ENCODE results near the gene PACSIN3. TPM values are rescaled to one million over a fixed set of nuclear protein-coding genes. Genes with fewer than 3 reads are reported as not detected.

Gene PACSIN3
- total and polyA plus RNA-seq, 2 of the 13 experiments (the other 11 are each of a cell fraction or from before 2014, with no cell fraction given): 47.9 to 93.3 TPM

- no peak for TF ChIP-seq ZNF562 (CRISPR knock-in tag; IDR thresholded peaks at IDR 0.05; ENCODE audit: borderline replicate concordance)
- TF ChIP-seq ZNF333 (CRISPR knock-in tag; IDR thresholded peaks at IDR 0.05; ENCODE audit: borderline replicate concordance): no peak
- TF ChIP-seq ERF (CRISPR knock-in tag; IDR thresholded peaks at IDR 0.05): peak; percentile 26; the same call in 1 of the 2 replicates
- TF ChIP-seq HMGXB3 (CRISPR knock-in tag; IDR thresholded peaks at IDR 0.05; ENCODE audit: borderline replicate concordance): no peak
- TF ChIP-seq SNRNP70 (IDR thresholded peaks at IDR 0.05; ENCODE audit: low read depth, low read length): no peak
- TF ChIP-seq ZBTB42 (CRISPR knock-in tag; IDR thresholded peaks at IDR 0.05): no peak
- no peak for TF ChIP-seq ZNF563 (CRISPR knock-in tag; IDR thresholded peaks at IDR 0.05)
- no peak for TF ChIP-seq ZNF33B (CRISPR knock-in tag; IDR thresholded peaks at IDR 0.05)
- no peak for TF ChIP-seq ZNF256 (CRISPR knock-in tag; conservative IDR thresholded peaks at IDR 0.05)
- no peak for TF ChIP-seq ZNF703 (CRISPR knock-in tag; IDR thresholded peaks at IDR 0.05; ENCODE audit: borderline replicate concordance)
- no peak for TF ChIP-seq GZF1 (CRISPR knock-in tag; IDR thresholded peaks at IDR 0.05)
- no peak for TF ChIP-seq FOXK2 (IDR thresholded peaks at IDR 0.05)
- TF ChIP-seq, protein P1, sequence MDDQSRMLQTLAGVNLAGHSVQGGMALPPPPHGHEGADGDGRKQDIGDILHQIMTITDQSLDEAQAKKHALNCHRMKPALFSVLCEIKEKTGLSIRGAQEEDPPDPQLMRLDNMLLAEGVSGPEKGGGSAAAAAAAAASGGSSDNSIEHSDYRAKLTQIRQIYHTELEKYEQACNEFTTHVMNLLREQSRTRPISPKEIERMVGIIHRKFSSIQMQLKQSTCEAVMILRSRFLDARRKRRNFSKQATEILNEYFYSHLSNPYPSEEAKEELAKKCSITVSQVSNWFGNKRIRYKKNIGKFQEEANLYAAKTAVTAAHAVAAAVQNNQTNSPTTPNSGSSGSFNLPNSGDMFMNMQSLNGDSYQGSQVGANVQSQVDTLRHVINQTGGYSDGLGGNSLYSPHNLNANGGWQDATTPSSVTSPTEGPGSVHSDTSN (CRISPR knock-in tag; IDR thresholded peaks at IDR 0.05; ENCODE audit: borderline replicate concordance): no peak
- no peak for TF ChIP-seq ZNF143 (CRISPR knock-in tag; IDR thresholded peaks at IDR 0.05)
- TF ChIP-seq ZNF687 (CRISPR knock-in tag; IDR thresholded peaks at IDR 0.05): peak; percentile 25; the same call in 1 of the 2 replicates
- 0 out of 2 replicates have a peak, but pooled peaks have one; percentile 42 for TF ChIP-seq TGIF2 (CRISPR knock-in tag; IDR thresholded peaks at IDR 0.05)
- no peak for TF ChIP-seq ZNF225 (CRISPR knock-in tag; IDR thresholded peaks at IDR 0.05)
- no peak for TF ChIP-seq PAF1 (CRISPR knock-in tag; IDR thresholded peaks at IDR 0.05)
- no peak for TF ChIP-seq MXD4 (CRISPR knock-in tag; IDR thresholded peaks at IDR 0.05)
- TF ChIP-seq ELF1 (CRISPR knock-in tag; IDR thresholded peaks at IDR 0.05): no peak
- no peak for TF ChIP-seq ZNF337 (CRISPR knock-in tag; IDR thresholded peaks at IDR 0.05; ENCODE audit: borderline replicate concordance, low read depth)
Observed at GRCh38 chr11:47152953-47153950, 33.0 kb downstream of the PACSIN3 start (continued).
